H9 (cell line): Measurements from ENCODE around the gene FCGR1A. TPM values are rescaled to one million over a fixed set of nuclear protein-coding genes. Genes with fewer than 3 reads are reported as not detected.
A peak's percentile ranks its signal among the peaks of the same experiment; 100 is the strongest.
"Not testable (repeated sequence)": the region's sequence is repeated elsewhere in the genome, so short reads cannot be mapped to it uniquely, and the experiment has no call there.

Experiments used
- DNase-seq: peaks from one replicate; pipeline ENCODE4 v3.0.0-alpha.2; 2017
- H2AFZ ChIP-seq: one replicate; pipeline ENCODE4 v1.6.1; 2013; ENCODE audit warnings: mild to moderate bottlenecking, low read length, control low read depth, moderate library complexity
- H2AK5ac ChIP-seq: 2 replicates; pipeline ENCODE4 v1.6.1; 2013; ENCODE audit warnings: low read length, control low read depth, mixed read lengths; ENCODE audit not compliant: insufficient read length
- H2BK120ac ChIP-seq: one replicate; pipeline ENCODE4 v1.6.1; 2013; ENCODE audit warnings: low read depth, mild to moderate bottlenecking, low read length, control low read depth, inconsistent platforms; ENCODE audit not compliant: poor library complexity, severe bottlenecking
- H2BK12ac ChIP-seq: 2 replicates; pipeline ENCODE4 v1.6.1; 2013; ENCODE audit warnings: low read length, control low read depth, mixed read lengths, low read depth; ENCODE audit not compliant: insufficient read length
- H2BK15ac ChIP-seq: 2 replicates; pipeline ENCODE4 v1.6.1; 2013; ENCODE audit warnings: low read depth, low read length, control low read depth
- H2BK20ac ChIP-seq: one replicate; pipeline ENCODE4 v1.6.1; 2013; ENCODE audit warnings: low read depth, mild to moderate bottlenecking, low read length, control low read depth, inconsistent platforms; ENCODE audit not compliant: poor library complexity, severe bottlenecking
- H2BK5ac ChIP-seq: 2 replicates; pipeline ENCODE4 v1.6.1; 2013; ENCODE audit warnings: low read length, control low read depth, mixed read lengths; ENCODE audit not compliant: insufficient read length
- H3K14ac ChIP-seq: 2 replicates; pipeline ENCODE4 v1.6.1; 2013; ENCODE audit warnings: low read length, control low read depth; ENCODE audit not compliant: insufficient read depth
- H3K18ac ChIP-seq: 2 replicates; pipeline ENCODE4 v1.6.1; 2013; ENCODE audit warnings: low read depth, mild to moderate bottlenecking, mixed read lengths, low read length, control low read depth; ENCODE audit not compliant: insufficient read length
- H3K23ac ChIP-seq: 2 replicates; pipeline ENCODE4 v1.6.1; 2013; ENCODE audit warnings: low read length, control low read depth, mixed read lengths, low read depth; ENCODE audit not compliant: insufficient read length
- H3K23me2 ChIP-seq: 2 replicates; pipeline ENCODE4 v1.6.1; 2013; ENCODE audit warnings: low read depth, mild to moderate bottlenecking, mixed read lengths, low read length, control low read depth; ENCODE audit not compliant: insufficient read length, poor library complexity, severe bottlenecking
- H3K27ac ChIP-seq: 2 replicates; pipeline ENCODE4 v1.5.1; 2013; ENCODE audit warnings: low read length, control low read depth, mixed read lengths, low read depth; ENCODE audit not compliant: insufficient read length
- H3K27me3 ChIP-seq: 2 replicates; pipeline ENCODE4 v1.6.1; 2013; ENCODE audit warnings: low read length, control low read depth, inconsistent platforms; ENCODE audit not compliant: insufficient read depth
- H3K4ac ChIP-seq: 2 replicates; pipeline ENCODE4 v1.6.1; 2013; ENCODE audit warnings: low read depth, mild to moderate bottlenecking, control low read depth, inconsistent platforms, low read length, moderate library complexity
- H3K4me1 ChIP-seq: 2 replicates; pipeline ENCODE4 v1.6.1; 2013; ENCODE audit warnings: low read length, control low read depth, inconsistent platforms; ENCODE audit not compliant: insufficient read depth
- H3K4me2 ChIP-seq: 2 replicates; pipeline ENCODE4 v1.6.1; 2013; ENCODE audit warnings: low read length, control low read depth, mixed read lengths; ENCODE audit not compliant: insufficient read length, insufficient read depth
- H3K56ac ChIP-seq: 2 replicates; pipeline ENCODE4 v1.6.1; 2013; ENCODE audit warnings: low read depth, mild to moderate bottlenecking, mixed read lengths, low read length, control low read depth; ENCODE audit not compliant: insufficient read length
- H3K79me1 ChIP-seq: 2 replicates; pipeline ENCODE4 v1.6.1; 2013; ENCODE audit warnings: low read depth, mild to moderate bottlenecking, moderate library complexity, low read length, control low read depth, inconsistent platforms; ENCODE audit not compliant: insufficient read depth, poor library complexity, severe bottlenecking
- H3K79me2 ChIP-seq: 2 replicates; pipeline ENCODE4 v1.6.1; 2013; ENCODE audit warnings: low read length, control low read depth, inconsistent platforms; ENCODE audit not compliant: insufficient read depth
- H3K9ac ChIP-seq: 2 replicates; pipeline ENCODE4 v1.6.1; 2013; ENCODE audit warnings: low read length, control low read depth, mixed read lengths; ENCODE audit not compliant: insufficient read length; ENCODE audit errors: extremely low read depth
- H3K9me3 ChIP-seq: one replicate; pipeline ENCODE4 v1.6.1; 2013; ENCODE audit warnings: low read depth, low read length, inconsistent platforms; ENCODE audit not compliant: control insufficient read depth
- H3T11ph ChIP-seq: one replicate; pipeline ENCODE4 v1.6.1; 2013; ENCODE audit warnings: mild to moderate bottlenecking, low read length, control low read depth, inconsistent platforms
- H4K20me1 ChIP-seq: one replicate; pipeline ENCODE4 v1.6.1; 2013; ENCODE audit not compliant: control insufficient read depth, insufficient read length, insufficient read depth
- H4K5ac ChIP-seq: 2 replicates; pipeline ENCODE4 v1.6.1; 2013; ENCODE audit warnings: low read depth, mild to moderate bottlenecking, mixed read lengths, low read length, control low read depth; ENCODE audit not compliant: insufficient read length
- H4K8ac ChIP-seq: replicated peaks from 2 replicates; pipeline ENCODE4 v1.6.1; 2013; ENCODE audit warnings: low read length, control low read depth, mixed read lengths, low read depth; ENCODE audit not compliant: insufficient read length
- H4K91ac ChIP-seq: 2 replicates; pipeline ENCODE4 v1.6.1; 2013; ENCODE audit warnings: low read depth, mild to moderate bottlenecking, moderate library complexity, mixed read lengths, low read length, control low read depth; ENCODE audit not compliant: insufficient read length
- H3K27ac Mint-ChIP-seq, 3 experiments: 2 replicates in 2 of 3; 3 replicates in 1 of 3; pipeline ENCODE4 v1.8.0; 2020 to 2021; ENCODE audit warnings: mixed read lengths in 3 of 3, mild to moderate bottlenecking in 1 of 3, moderate library complexity in 1 of 3
- H3K27me3 Mint-ChIP-seq: 2 replicates; pipeline ENCODE4 v1.8.0; 2021; ENCODE audit warnings: low read depth, mild to moderate bottlenecking, moderate library complexity, mixed read lengths
- H3K36me3 Mint-ChIP-seq, 3 experiments: 2 replicates in 2 of 3; 3 replicates in 1 of 3; pipeline ENCODE4 v1.8.0; 2020 to 2021; ENCODE audit warnings: low read depth in 3 of 3, mixed read lengths in 3 of 3; ENCODE audit not compliant: insufficient read depth in 1 of 3
- H3K4me1 Mint-ChIP-seq, 2 experiments: 2 replicates each; pipeline ENCODE4 v1.8.0; 2020; ENCODE audit warnings: mixed read lengths in 2 of 2
- H3K4me3 Mint-ChIP-seq, 2 experiments: 2 replicates in 1 of 2; 3 replicates in 1 of 2; pipeline ENCODE4 v1.8.0; 2020 to 2021; ENCODE audit warnings: mild to moderate bottlenecking in 2 of 2, mixed read lengths in 2 of 2, moderate library complexity in 1 of 2
- H3K9me3 Mint-ChIP-seq, 2 experiments: 2 replicates in 1 of 2; 3 replicates in 1 of 2; pipeline ENCODE4 v1.8.0; 2020; ENCODE audit warnings: mild to moderate bottlenecking in 2 of 2, mixed read lengths in 2 of 2, moderate library complexity in 1 of 2
- WGBS: extraction: QIAGEN DNeasy Blood & Tissue Kit; methylation state at CpG from one replicate; pipeline ENCODE4 v1.1.7; 2013; ENCODE audit warnings: missing lambda C conversion rate, low lambda C conversion rate, mixed read lengths; ENCODE audit not compliant: insufficient read length; ENCODE audit errors: extremely low coverage; 5-methylcytosine and 5-hydroxymethylcytosine counted together
- total RNA-seq: library from RNA; stranded (reverse); gene quantifications from 2 replicates; pipeline ENCODE4 v1.2.1, GENCODE V29; 2021
- TF ChIP-seq, protein P1 (sequence below): fragments of 200-600 bp; sonication (generic); conservative IDR thresholded peaks from 3 replicates; pipeline ENCODE4 v1.8.0; 2021; ENCODE audit warnings: antibody characterized with exemption, mild to moderate bottlenecking

Gene FCGR1A
- total RNA-seq, 1 experiment from 2014 or later, result not detected

DNA sequence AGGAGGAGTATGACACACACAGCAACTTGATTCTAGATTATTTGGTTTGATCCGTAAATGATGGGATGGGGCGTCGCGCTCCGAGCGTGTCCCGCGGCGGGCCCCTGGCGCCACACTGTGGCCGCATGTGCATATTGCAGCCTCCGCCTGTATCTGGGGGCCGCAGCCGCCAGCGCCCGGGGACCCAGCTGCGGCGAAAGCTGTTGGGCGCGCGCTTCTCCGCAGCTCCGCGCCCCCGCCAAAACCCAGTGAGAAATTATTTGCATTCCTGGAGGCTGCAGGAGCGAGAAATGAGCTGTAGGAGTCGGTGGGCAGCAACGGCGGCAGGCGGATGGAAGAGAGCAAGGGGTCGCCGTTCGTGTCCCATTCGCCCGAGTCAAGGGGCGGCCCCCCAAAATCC is 10.0 kb downstream of the FCGR1A start:
- not testable (repeated sequence) for H3K9me3 ChIP-seq, H2BK5ac ChIP-seq, H2AK5ac ChIP-seq, H3K18ac ChIP-seq, H3K14ac ChIP-seq, H3K56ac ChIP-seq, H3K4me1 Mint-ChIP-seq, H2BK12ac ChIP-seq, H4K91ac ChIP-seq, H4K20me1 ChIP-seq, H3K4me1 ChIP-seq, H3K23ac ChIP-seq, H3K9me3 Mint-ChIP-seq, H3K27me3 Mint-ChIP-seq, H3K79me2 ChIP-seq, H3K4ac ChIP-seq, H2BK120ac ChIP-seq, H3K36me3 Mint-ChIP-seq, H3K27ac ChIP-seq, H3K23me2 ChIP-seq, H4K8ac ChIP-seq, H4K5ac ChIP-seq, H3K27me3 ChIP-seq, H2BK20ac ChIP-seq, H2AFZ ChIP-seq, H2BK15ac ChIP-seq, H3K4me2 ChIP-seq, H3T11ph ChIP-seq, H3K79me1 ChIP-seq, H3K9ac ChIP-seq
- peak; percentile 58 for DNase-seq
- TF ChIP-seq, protein P1, sequence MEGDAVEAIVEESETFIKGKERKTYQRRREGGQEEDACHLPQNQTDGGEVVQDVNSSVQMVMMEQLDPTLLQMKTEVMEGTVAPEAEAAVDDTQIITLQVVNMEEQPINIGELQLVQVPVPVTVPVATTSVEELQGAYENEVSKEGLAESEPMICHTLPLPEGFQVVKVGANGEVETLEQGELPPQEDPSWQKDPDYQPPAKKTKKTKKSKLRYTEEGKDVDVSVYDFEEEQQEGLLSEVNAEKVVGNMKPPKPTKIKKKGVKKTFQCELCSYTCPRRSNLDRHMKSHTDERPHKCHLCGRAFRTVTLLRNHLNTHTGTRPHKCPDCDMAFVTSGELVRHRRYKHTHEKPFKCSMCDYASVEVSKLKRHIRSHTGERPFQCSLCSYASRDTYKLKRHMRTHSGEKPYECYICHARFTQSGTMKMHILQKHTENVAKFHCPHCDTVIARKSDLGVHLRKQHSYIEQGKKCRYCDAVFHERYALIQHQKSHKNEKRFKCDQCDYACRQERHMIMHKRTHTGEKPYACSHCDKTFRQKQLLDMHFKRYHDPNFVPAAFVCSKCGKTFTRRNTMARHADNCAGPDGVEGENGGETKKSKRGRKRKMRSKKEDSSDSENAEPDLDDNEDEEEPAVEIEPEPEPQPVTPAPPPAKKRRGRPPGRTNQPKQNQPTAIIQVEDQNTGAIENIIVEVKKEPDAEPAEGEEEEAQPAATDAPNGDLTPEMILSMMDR, result peak; percentile 49
- WGBS, result no CpG with 5 or more reads among the region's 36 CpGs
- peak overlapping the region; percentile 94 to 98 (median 95); a peak in 6 of 7 replicates for H3K27ac Mint-ChIP-seq
- H3K4me3 Mint-ChIP-seq, result peak overlapping the region; percentile 91 to 97
